ENCODE measurements around the gene PEPD.

The PEPD gene

DNA sequence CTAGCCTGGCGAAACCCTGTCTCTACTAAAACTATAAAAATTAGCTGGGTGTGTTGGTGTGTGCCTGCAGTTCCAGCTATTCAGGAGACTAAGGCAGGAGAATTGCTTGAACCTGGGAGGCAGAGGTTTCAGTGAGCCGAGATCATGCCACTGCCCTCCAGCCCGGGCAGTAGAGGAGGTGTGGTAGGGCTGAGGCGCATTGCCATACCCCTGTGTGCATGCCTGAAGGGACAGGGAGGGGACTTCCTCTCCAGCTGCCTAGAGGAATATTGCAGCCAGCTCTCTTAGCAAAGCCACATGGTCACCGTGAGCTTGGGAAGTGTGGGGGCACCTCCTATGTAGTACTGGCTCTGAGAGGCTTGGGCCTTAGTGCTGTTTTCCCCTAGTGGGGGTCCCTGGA is 29.2 kb upstream of the PEPD start:
- H3K4me3 ChIP-seq (ENCODE audit: control insufficient read depth, low read depth, low read length): no peak overlapping the region
- no peak for DNase-seq (ENCODE audit: low read depth)
- TF ChIP-seq, protein P1, sequence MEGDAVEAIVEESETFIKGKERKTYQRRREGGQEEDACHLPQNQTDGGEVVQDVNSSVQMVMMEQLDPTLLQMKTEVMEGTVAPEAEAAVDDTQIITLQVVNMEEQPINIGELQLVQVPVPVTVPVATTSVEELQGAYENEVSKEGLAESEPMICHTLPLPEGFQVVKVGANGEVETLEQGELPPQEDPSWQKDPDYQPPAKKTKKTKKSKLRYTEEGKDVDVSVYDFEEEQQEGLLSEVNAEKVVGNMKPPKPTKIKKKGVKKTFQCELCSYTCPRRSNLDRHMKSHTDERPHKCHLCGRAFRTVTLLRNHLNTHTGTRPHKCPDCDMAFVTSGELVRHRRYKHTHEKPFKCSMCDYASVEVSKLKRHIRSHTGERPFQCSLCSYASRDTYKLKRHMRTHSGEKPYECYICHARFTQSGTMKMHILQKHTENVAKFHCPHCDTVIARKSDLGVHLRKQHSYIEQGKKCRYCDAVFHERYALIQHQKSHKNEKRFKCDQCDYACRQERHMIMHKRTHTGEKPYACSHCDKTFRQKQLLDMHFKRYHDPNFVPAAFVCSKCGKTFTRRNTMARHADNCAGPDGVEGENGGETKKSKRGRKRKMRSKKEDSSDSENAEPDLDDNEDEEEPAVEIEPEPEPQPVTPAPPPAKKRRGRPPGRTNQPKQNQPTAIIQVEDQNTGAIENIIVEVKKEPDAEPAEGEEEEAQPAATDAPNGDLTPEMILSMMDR (conservative IDR thresholded peaks at IDR 0.05; ENCODE audit: control insufficient read depth, insufficient read depth, low read depth, low read length): no peak

- DNase-seq (ENCODE audit: low read depth): no peak
- TF ChIP-seq, protein P1 (conservative IDR thresholded peaks at IDR 0.05; ENCODE audit: control insufficient read depth, insufficient read depth, low read depth, low read length): no peak
- no peak overlapping the region for H3K4me3 ChIP-seq (ENCODE audit: control insufficient read depth, low read depth, low read length)
Measured at GRCh38 chr19:33547676-33548075, 26.1 kb upstream of the PEPD start.

DNA sequence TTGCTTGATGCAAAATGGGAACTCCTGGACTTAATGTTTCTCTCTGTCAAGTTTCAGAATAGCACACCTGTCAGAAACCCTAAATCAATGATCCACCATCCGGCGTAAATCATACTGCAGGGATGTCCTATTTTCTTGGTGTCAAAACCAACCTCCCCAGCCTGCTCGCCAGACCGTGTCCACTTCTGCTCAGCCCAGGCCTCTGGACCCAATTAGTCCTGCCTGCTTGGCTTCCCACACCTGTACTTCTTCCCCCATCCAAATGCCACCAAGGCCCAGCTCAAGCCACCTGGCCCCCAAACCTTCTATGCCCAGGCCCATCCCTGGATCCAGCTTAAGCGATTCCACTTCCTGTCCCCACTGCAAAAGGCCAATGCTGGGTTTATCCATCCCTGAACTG is 25.1 kb upstream of the PEPD start:
- no peak for DNase-seq (ENCODE audit: low read depth)

GRCh38 chr19:33545217-33545981 is 23.8 kb upstream of the PEPD start:
- H3K4me3 ChIP-seq (ENCODE audit: control insufficient read depth, low read depth, low read length): no peak overlapping the region
- DNase-seq (ENCODE audit: low read depth): no peak
- TF ChIP-seq, protein P1 (conservative IDR thresholded peaks at IDR 0.05; ENCODE audit: control insufficient read depth, insufficient read depth, low read depth, low read length): no peak

More for the DNA sequence above, 25.1 kb upstream of the PEPD start:
- TF ChIP-seq, protein P1 (conservative IDR thresholded peaks at IDR 0.05; ENCODE audit: control insufficient read depth, insufficient read depth, low read depth, low read length): no peak
- no peak overlapping the region for H3K4me3 ChIP-seq (ENCODE audit: control insufficient read depth, low read depth, low read length)

DNA sequence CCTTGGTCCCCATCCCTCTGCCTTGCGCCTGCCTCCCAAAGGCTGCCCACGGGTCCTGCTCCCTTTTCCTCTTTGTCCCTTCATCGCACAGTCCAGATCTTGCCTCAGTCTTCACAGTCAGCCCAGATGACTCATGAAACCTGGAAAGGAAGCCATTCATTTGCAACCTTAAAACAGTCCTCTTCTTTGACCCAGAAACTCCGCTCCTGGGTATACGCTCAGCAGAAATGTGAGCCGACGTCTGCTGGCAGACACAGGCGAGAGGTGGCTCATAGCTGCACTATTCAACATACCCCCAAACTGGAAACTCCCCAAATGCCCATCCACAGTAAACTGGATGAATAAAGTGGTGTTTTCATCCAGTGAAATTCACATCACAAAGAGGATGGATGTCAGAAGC is 13.6 kb upstream of the PEPD start:
- TF ChIP-seq, protein P1 (conservative IDR thresholded peaks at IDR 0.05; ENCODE audit: control insufficient read depth, insufficient read depth, low read depth, low read length): no peak
- no peak overlapping the region for H3K4me3 ChIP-seq (ENCODE audit: control insufficient read depth, low read depth, low read length)
- peak; percentile 53 for DNase-seq (ENCODE audit: low read depth)

DNA sequence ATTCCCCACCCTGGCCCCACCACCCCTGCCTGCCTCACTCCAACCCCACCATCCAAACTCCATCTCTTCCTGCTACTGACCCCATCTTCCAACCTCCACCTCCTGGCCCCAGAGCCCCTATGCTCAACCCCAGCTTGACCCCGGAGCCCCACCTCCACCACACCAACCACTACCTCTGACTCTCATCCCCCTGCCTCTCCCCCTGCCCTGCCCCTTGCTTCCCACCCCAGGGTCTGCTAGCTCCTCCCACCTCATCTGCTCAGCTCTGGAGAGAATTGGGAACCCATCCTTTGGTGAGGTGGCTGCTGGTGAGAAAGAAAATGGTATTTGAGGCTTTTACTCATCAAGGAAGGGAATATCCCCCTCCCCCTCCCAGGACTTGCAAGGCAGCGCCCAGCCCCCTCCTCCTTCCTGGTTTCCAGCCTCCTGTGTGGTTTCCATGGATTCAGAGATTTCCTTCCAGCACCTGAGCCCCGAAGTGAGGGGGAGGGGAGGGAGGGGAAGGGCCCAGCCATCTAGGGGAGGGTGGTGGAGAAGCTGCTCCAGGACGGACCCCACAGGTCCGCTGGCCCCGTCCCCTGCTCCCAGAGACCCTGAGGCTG is 11.4 kb upstream of the PEPD start:
- no peak overlapping the region for H3K4me3 ChIP-seq (ENCODE audit: control insufficient read depth, low read depth, low read length)
- TF ChIP-seq, protein P1 (conservative IDR thresholded peaks at IDR 0.05; ENCODE audit: control insufficient read depth, insufficient read depth, low read depth, low read length): no peak
- no peak for DNase-seq (ENCODE audit: low read depth)
